NCI-H2029 treated with DMSO at 0.1 percent for 48 hours (cell line): ENCODE measurements around the gene CCNYL1.
"Not testable (repeated sequence)": the region's sequence is repeated elsewhere in the genome, so short reads cannot be mapped to it uniquely, and the experiment has no call there.

Experiments used
- DNase-seq: peaks from one replicate; lab custom pipeline; 2025; lab: John Stamatoyannopoulos, UW

CCNYL1 gene

GRCh38 chr2:207697411-207697810, 14.0 kb upstream of the CCNYL1 start:
- no peak for DNase-seq

- DNase-seq: no peak
Observed at GRCh38 chr2:207698301-207698700, 13.1 kb upstream of the CCNYL1 start.

GRCh38 chr2:207704078-207704477, 7.4 kb upstream of the CCNYL1 start:
- DNase-seq: no peak

- no peak for DNase-seq
Observed at GRCh38 chr2:207704671-207705070, 6.8 kb upstream of the CCNYL1 start.

GRCh38 chr2:207706936-207707860, 4.2 kb upstream of the CCNYL1 start:
- DNase-seq: no peak

GRCh38 chr2:207711750-207712530, 500 bp downstream of the CCNYL1 start:
- no peak for DNase-seq

GRCh38 chr2:207716056-207716455, 4.6 kb downstream of the CCNYL1 start:
- DNase-seq: no peak

- no peak for DNase-seq
Observed at GRCh38 chr2:207718521-207718920, 7.1 kb downstream of the CCNYL1 start.

GRCh38 chr2:207719008-207719407, 7.6 kb downstream of the CCNYL1 start:
- no peak for DNase-seq

GRCh38 chr2:207719655-207720054, 8.2 kb downstream of the CCNYL1 start:
- not testable (repeated sequence) for DNase-seq

- DNase-seq: no peak
Observed at GRCh38 chr2:207720517-207721187, 9.2 kb downstream of the CCNYL1 start.

GRCh38 chr2:207722773-207723424, 11.5 kb downstream of the CCNYL1 start:
- DNase-seq: no peak

GRCh38 chr2:207723425-207723787, 12.0 kb downstream of the CCNYL1 start:
- DNase-seq: not testable (repeated sequence)

GRCh38 chr2:207724113-207724512, 12.7 kb downstream of the CCNYL1 start:
- no peak for DNase-seq

- DNase-seq: peak; percentile 92
Observed at GRCh38 chr2:207725873-207726578, 14.6 kb downstream of the CCNYL1 start.

GRCh38 chr2:207727261-207727660, 15.8 kb downstream of the CCNYL1 start:
- DNase-seq: no peak

GRCh38 chr2:207729465-207729998, 18.1 kb downstream of the CCNYL1 start:
- DNase-seq: no peak

GRCh38 chr2:207731138-207731537, 19.7 kb downstream of the CCNYL1 start:
- no peak for DNase-seq

- DNase-seq: no peak
Observed at GRCh38 chr2:207733597-207734240, 22.3 kb downstream of the CCNYL1 start.

GRCh38 chr2:207734264-207734635, 22.8 kb downstream of the CCNYL1 start:
- no peak for DNase-seq
